Activated T-cell treated with anti-CD3 and anti-CD28 coated beads, Interleukin-2, amount 50 U/mL, for 4 hours (primary cell): Measurements from ENCODE around the gene MAP3K19. TPM values are rescaled to one million over a fixed set of nuclear protein-coding genes. Genes with fewer than 3 reads are reported as not detected.

ENCODE experiments used
- ATAC-seq, 2 donors: fragments of 200-7000 bp; cut with Tn5 transposase; one replicate each; pipeline ENCODE4 v1.10.0; 2021
- DNase-seq: peaks from one replicate; pipeline ENCODE4 v3.0.0-alpha.2; 2020
- H3K27me3 Mint-ChIP-seq: one replicate; pipeline ENCODE4 v1.8.0; 2021; ENCODE audit warnings: low read depth, mixed read lengths
- H3K36me3 Mint-ChIP-seq: one replicate; pipeline ENCODE4 v1.8.0; 2022; ENCODE audit warnings: mixed read lengths; ENCODE audit not compliant: insufficient read depth
- H3K4me1 Mint-ChIP-seq: one replicate; pipeline ENCODE4 v1.8.0; 2021; ENCODE audit warnings: low read depth, mixed read lengths
- H3K4me3 Mint-ChIP-seq: one replicate; pipeline ENCODE4 v1.8.0; 2021; ENCODE audit warnings: mild to moderate bottlenecking, moderate library complexity, mixed read lengths
- H3K9me3 Mint-ChIP-seq: one replicate; pipeline ENCODE4 v1.8.0; 2021; ENCODE audit warnings: mixed read lengths
- total RNA-seq, 3 donors: library from RNA; stranded (reverse); gene quantifications; one replicate each; pipeline ENCODE4 v1.2.1, GENCODE V29; 2021

MAP3K19 gene
- total RNA-seq, 3 donors from 2014 or later, result not detected

GRCh38 chr2:135029481-135030134 is 17.6 kb downstream of the MAP3K19 start:
- H3K4me3 Mint-ChIP-seq, result no peak overlapping the region
- ATAC-seq (no peak), DNase-seq (no peak)
- H3K36me3 Mint-ChIP-seq, result no peaks in the 10 kb centered on the region
- no peaks in the 10 kb centered on the region for H3K27me3 Mint-ChIP-seq
- H3K9me3 Mint-ChIP-seq, result no peaks in the 10 kb centered on the region
- no peaks in the 10 kb centered on the region for H3K4me1 Mint-ChIP-seq

GRCh38 chr2:135023886-135024485 is 23.3 kb downstream of the MAP3K19 start:
- no peak overlapping the region for H3K4me3 Mint-ChIP-seq
- no peaks in the 10 kb centered on the region for H3K36me3 Mint-ChIP-seq
- DNase-seq (no peak), ATAC-seq (no peak)
- H3K4me1 Mint-ChIP-seq, result peaks cover 17% of the 10 kb centered on the region
- H3K9me3 Mint-ChIP-seq, result no peaks in the 10 kb centered on the region
- no peaks in the 10 kb centered on the region for H3K27me3 Mint-ChIP-seq

DNA sequence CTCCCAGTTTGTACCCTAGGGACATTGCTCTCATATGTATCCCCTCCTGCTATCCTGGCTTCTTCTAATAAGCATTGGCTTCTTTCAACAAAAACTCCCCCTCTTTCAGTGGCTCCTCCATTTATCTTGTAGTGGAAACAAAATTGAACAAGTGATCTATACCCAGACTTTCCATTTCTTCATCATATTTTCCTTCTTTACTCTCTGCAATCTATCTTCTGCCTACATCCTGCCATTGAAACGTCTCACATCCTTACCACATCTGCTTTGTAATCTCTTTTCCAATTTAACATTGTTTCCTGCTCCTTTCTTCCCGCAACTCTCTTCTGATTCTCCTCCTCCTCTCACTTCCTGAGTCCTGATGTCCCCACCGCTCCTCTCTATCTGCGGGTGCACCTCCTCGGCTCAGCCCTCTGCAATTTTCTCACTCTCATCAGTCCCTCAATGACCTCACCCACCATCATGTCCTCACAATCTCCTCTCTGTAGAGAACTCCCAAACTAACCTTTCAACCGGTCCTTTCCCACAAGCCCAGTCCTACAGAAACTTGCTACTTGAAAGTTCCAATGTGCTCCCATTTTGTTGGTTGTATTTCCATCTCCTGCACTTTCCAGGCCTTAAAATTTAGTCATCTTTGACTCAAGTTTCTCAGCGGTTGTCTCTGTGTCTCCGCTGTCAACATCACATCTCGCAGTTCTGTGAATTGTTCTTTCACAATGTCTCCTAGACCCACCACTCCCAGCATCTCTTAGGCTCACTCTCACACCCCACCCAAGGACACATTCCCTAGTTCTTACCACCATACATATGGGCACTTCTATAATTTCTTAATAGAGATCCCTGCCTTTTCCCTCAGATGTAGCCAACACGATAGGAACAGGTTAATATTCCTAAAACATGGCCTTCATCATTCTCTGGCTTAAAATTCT is 24.0 kb downstream of the MAP3K19 start:
- H3K4me3 Mint-ChIP-seq, result no peak overlapping the region

DNA sequence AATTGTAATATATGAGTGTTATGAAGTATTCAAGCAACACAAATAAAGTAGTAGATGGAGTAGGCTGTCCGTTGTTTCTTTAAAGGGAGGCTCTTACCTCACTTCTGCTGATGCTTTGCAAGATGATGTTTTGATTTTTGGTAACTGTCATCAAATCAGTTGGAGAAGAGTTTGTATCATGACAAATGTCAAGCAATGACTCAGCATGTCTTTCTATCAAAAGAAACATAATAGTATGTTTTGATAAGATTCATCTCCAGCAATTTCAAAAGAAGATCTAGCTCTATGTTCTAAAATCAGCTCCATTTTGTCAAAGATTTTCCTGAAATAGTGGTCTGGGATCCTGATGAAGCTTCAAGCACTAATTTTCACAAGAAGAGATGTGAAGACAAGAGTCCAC is 25.6 kb downstream of the MAP3K19 start:
- H3K27me3 Mint-ChIP-seq, result no peaks in the 10 kb centered on the region
- H3K4me1 Mint-ChIP-seq, result peaks cover 17% of the 10 kb centered on the region
- no peak for DNase-seq
- no peak overlapping the region for H3K4me3 Mint-ChIP-seq
- H3K9me3 Mint-ChIP-seq, result no peaks in the 10 kb centered on the region
- no peaks in the 10 kb centered on the region for H3K36me3 Mint-ChIP-seq
- no peak for ATAC-seq

More for the DNA sequence above, 24.0 kb downstream of the MAP3K19 start:
- no peak for DNase-seq
- ATAC-seq, result no peak
- H3K27me3 Mint-ChIP-seq, result no peaks in the 10 kb centered on the region
- no peaks in the 10 kb centered on the region for H3K9me3 Mint-ChIP-seq
- peaks cover 17% of the 10 kb centered on the region for H3K4me1 Mint-ChIP-seq
- no peaks in the 10 kb centered on the region for H3K36me3 Mint-ChIP-seq

GRCh38 chr2:135011633-135012032 is 35.6 kb downstream of the MAP3K19 start:
- DNase-seq (no peak), ATAC-seq (no peak)
- H3K36me3 Mint-ChIP-seq, result no peaks in the 10 kb centered on the region
- no peak overlapping the region for H3K4me3 Mint-ChIP-seq
- peaks cover 3% of the 10 kb centered on the region for H3K9me3 Mint-ChIP-seq
- peaks cover 7% of the 10 kb centered on the region for H3K27me3 Mint-ChIP-seq
- no peaks in the 10 kb centered on the region for H3K4me1 Mint-ChIP-seq

- H3K4me1 Mint-ChIP-seq, result no peaks in the 10 kb centered on the region
- H3K27me3 Mint-ChIP-seq, result peaks cover 7% of the 10 kb centered on the region
- H3K36me3 Mint-ChIP-seq, result no peaks in the 10 kb centered on the region
- ATAC-seq (no peak), DNase-seq (no peak)
- H3K4me3 Mint-ChIP-seq, result no peak overlapping the region
- H3K9me3 Mint-ChIP-seq, result no peaks in the 10 kb centered on the region
These were observed 36.9 kb downstream of the MAP3K19 start for GRCh38 chr2:135010200-135010942.

DNA sequence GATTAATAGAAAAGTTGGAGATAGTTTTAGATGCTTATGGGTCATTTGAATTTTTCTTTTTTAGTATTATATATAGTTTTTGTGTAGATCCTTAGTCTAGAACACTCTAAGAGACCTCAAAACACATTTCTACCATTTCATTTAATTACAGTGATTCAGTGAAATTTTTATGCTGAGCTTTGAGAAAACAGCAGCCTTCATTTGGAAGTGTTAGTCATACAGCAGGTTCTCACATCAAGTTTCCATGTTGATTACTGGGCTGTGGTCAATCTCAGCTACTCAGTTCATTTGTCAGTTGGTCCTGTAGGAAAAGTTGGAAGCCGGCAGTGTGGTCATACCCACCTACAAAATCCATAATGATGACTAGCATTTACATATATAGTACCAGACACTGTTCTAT is 37.9 kb downstream of the MAP3K19 start:
- DNase-seq (no peak), ATAC-seq (no peak)
- Mint-ChIP-seq H3K36me3 (no peaks in the 10 kb centered on the region), H3K9me3 (no peaks in the 10 kb centered on the region), H3K4me3 (no peak overlapping the region), H3K4me1 (peaks cover under 1% of the 10 kb centered on the region), H3K27me3 (peaks cover 14% of the 10 kb centered on the region)

- no peak overlapping the region for H3K4me3 Mint-ChIP-seq
- H3K27me3 Mint-ChIP-seq, result peaks cover 17% of the 10 kb centered on the region
- DNase-seq (no peak), ATAC-seq (no peak)
- no peaks in the 10 kb centered on the region for H3K36me3 Mint-ChIP-seq
- H3K9me3 Mint-ChIP-seq, result no peaks in the 10 kb centered on the region
- H3K4me1 Mint-ChIP-seq, result peaks cover 4% of the 10 kb centered on the region
These were observed 41.5 kb downstream of the MAP3K19 start for GRCh38 chr2:135005753-135006152.

GRCh38 chr2:135004005-135004746 is 43.1 kb downstream of the MAP3K19 start:
- Mint-ChIP-seq H3K36me3 (no peaks in the 10 kb centered on the region), H3K9me3 (no peaks in the 10 kb centered on the region), H3K4me3 (no peak overlapping the region), H3K27me3 (peaks cover 17% of the 10 kb centered on the region), H3K4me1 (peaks cover 4% of the 10 kb centered on the region)
- DNase-seq (peak; percentile 70), ATAC-seq (peak; percentile 98 to 99)

DNA sequence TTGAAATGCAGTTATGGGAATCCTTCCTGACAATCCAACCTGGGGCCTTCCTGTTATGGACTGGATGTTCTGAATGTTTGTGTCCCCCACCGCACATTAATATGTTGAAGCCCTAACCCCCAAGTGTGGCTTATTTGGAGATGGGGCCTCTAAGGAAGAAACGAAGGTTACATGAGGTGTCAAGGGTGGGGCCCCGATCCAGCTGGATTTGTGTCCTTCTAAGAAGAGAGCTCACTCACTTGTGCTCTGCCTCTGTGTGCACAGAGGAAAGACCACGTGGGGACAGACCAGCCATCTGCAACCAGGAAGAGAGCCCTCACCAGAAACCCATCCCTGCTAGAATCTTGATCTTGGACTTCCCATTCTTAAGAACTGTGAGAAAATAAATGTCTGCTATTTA is 44.4 kb downstream of the MAP3K19 start:
- ATAC-seq (no peak), DNase-seq (no peak)
- Mint-ChIP-seq H3K27me3 (peaks cover 17% of the 10 kb centered on the region), H3K4me1 (peaks cover 4% of the 10 kb centered on the region), H3K36me3 (no peaks in the 10 kb centered on the region), H3K9me3 (no peaks in the 10 kb centered on the region), H3K4me3 (no peak overlapping the region)

GRCh38 chr2:134999521-134999920 is 47.7 kb downstream of the MAP3K19 start:
- peaks cover 4% of the 10 kb centered on the region for H3K4me1 Mint-ChIP-seq
- H3K9me3 Mint-ChIP-seq, result no peaks in the 10 kb centered on the region
- H3K36me3 Mint-ChIP-seq, result no peaks in the 10 kb centered on the region
- no peak for DNase-seq
- H3K4me3 Mint-ChIP-seq, result no peak overlapping the region
- peaks cover 4% of the 10 kb centered on the region for H3K27me3 Mint-ChIP-seq
- ATAC-seq, result no peak

- H3K27me3 Mint-ChIP-seq, result peaks cover 8% of the 10 kb centered on the region
- DNase-seq, result no peak
- H3K9me3 Mint-ChIP-seq, result peaks cover 2% of the 10 kb centered on the region
- H3K36me3 Mint-ChIP-seq, result no peaks in the 10 kb centered on the region
- no peak for ATAC-seq
- H3K4me1 Mint-ChIP-seq, result no peaks in the 10 kb centered on the region
- H3K4me3 Mint-ChIP-seq, result no peak overlapping the region
These were observed 58.1 kb downstream of the MAP3K19 start for GRCh38 chr2:134988994-134989605.

DNA sequence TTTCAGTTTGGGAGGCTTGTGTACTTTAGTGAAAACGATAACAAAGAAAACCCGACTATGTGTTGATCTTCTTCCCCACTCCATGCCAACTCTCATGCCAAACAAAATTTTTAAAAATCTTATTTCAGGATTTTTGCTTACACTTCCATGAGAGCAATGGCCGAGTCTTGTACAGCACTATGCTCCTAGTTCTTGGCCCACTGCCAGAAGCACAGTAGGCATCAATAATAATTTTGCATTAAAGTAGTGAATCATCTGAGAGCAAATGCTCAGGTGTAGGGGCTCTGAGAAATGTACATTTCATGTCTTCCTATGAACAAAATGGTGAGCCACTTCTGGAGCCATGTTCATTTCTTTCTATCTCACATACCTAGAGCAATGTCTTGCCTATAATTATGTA is 62.2 kb downstream of the MAP3K19 start:
- ATAC-seq (no peak), DNase-seq (no peak)
- H3K27me3 Mint-ChIP-seq, result peaks cover 8% of the 10 kb centered on the region

More for the DNA sequence above, 62.2 kb downstream of the MAP3K19 start:
- no peak overlapping the region for H3K4me3 Mint-ChIP-seq
- H3K4me1 Mint-ChIP-seq, result no peaks in the 10 kb centered on the region
- H3K9me3 Mint-ChIP-seq, result peaks cover 6% of the 10 kb centered on the region
- no peaks in the 10 kb centered on the region for H3K36me3 Mint-ChIP-seq
